NCI-H187 treated with DMSO at 0.1 percent for 48 hours (cell line): ENCODE measurements around the gene UGT1A7.

Source experiments
- DNase-seq: peaks from one replicate; lab custom pipeline; 2025; lab: John Stamatoyannopoulos, UW

Gene UGT1A7

GRCh38 chr2:233817995-233818638, 136.4 kb downstream of the UGT1A7 start:
- DNase-seq = no peak

GRCh38 chr2:233818639-233819621, 137.2 kb downstream of the UGT1A7 start:
- DNase-seq = no peak

- DNase-seq = no peak
Observed at GRCh38 chr2:233819884-233820773, 138.4 kb downstream of the UGT1A7 start.

- no peak for DNase-seq
Observed at GRCh38 chr2:233820774-233821105, 139.0 kb downstream of the UGT1A7 start.

- DNase-seq = no peak
Observed at GRCh38 chr2:233821196-233821595, 139.5 kb downstream of the UGT1A7 start.

- no peak for DNase-seq
Observed at GRCh38 chr2:233821709-233822100, 140.0 kb downstream of the UGT1A7 start.

- DNase-seq = no peak
Observed at GRCh38 chr2:233822101-233822771, 140.5 kb downstream of the UGT1A7 start.
